NCI-H526 treated with DMSO at 0.1 percent for 48 hours (cell line): ENCODE results near the gene RCBTB2.
"Not testable (repeated sequence)": the region's sequence is repeated elsewhere in the genome, so short reads cannot be mapped to it uniquely, and the experiment has no call there.

Experiments
- DNase-seq: peaks from one replicate; lab custom pipeline; 2025; lab: John Stamatoyannopoulos, UW

Gene RCBTB2

GRCh38 chr13:48493066-48493765, 39.7 kb downstream of the RCBTB2 start:
- no peak for DNase-seq

- DNase-seq: peak; percentile 7
Measured at GRCh38 chr13:48492470-48493065, 40.3 kb downstream of the RCBTB2 start.

- DNase-seq: no peak
Measured at GRCh38 chr13:48492096-48492440, 40.8 kb downstream of the RCBTB2 start.

DNA sequence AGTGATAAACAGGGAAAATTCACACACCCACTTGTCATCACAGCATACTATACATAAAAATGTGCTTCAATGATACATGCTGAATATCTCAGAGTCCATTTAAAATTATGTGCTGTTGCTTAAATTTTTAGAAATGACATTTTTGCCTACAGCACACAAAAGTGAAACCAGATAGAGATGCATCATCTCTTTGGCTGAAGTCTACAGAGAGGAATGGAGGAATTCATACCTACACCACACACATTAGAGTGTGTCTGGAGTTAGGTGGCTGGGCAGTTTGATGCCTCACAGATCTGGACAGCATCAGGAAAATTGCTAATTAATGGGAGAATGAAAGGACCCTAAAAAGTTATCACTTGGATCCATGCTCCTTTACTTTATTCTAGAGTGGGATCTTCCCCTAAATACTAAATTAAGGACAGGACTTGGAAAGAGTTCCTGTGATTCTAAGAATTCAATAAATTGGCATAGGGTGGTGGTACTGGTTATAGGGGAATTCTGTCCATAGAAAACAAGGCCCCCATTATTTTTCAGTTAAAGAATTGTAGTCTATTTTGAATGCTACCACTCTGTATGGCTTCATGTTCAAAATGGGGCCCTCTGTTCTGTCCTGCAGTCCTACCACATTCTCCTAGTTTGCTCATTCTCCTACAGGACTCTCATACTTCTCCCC, 41.3 kb downstream of the RCBTB2 start:
- no peak for DNase-seq

GRCh38 chr13:48490241-48490640, 42.6 kb downstream of the RCBTB2 start:
- DNase-seq: no peak

- DNase-seq: no peak
Measured at GRCh38 chr13:48489666-48490065, 43.2 kb downstream of the RCBTB2 start.

- DNase-seq: no peak
Measured at GRCh38 chr13:48488995-48489394, 43.9 kb downstream of the RCBTB2 start.

GRCh38 chr13:48487968-48488367, 44.9 kb downstream of the RCBTB2 start:
- no peak for DNase-seq

DNA sequence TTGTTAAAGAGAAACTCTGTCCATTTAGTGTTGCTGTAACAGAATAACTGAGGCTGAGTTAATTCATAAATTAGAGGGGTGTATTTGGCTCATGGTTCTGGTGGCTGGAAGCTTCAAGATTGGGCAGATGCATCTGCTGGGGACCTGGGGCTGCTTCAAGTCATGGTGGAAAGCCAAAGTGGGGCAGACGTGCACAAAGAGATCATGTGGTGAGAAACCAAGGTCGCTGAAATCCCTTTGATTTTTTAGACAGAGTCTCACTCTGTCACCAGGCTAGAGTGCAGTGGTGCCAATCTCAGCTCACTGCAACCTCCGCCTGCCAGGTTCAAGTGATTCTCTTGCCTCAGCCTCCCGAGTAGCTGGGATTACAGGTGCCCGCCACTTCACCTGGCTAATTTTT, 46.0 kb downstream of the RCBTB2 start:
- DNase-seq: no peak

GRCh38 chr13:48486362-48486761, 46.5 kb downstream of the RCBTB2 start:
- DNase-seq: no peak

DNA sequence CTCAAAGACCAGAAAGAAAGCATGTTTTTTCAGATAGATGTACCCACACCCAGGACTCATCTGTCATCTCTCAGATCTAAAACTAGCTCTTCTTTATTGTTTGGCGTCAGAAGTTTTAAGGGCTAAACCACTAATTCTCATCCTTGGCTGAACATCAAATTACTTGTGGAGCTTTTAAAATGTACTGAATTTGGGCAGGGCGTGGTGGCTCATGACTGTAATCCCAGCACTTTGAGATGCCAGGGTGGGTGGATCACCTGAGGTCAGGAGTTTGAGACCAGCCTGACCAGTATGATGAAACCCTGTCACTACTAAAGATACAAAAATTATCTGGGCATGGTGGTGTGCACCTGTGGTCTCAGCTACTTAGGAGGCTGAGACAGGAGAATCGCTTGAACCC, 47.4 kb downstream of the RCBTB2 start:
- no peak for DNase-seq

GRCh38 chr13:48483575-48483974, 49.3 kb downstream of the RCBTB2 start:
- no peak for DNase-seq

- no peak for DNase-seq
Measured at GRCh38 chr13:48478391-48478790, 54.5 kb downstream of the RCBTB2 start.

DNA sequence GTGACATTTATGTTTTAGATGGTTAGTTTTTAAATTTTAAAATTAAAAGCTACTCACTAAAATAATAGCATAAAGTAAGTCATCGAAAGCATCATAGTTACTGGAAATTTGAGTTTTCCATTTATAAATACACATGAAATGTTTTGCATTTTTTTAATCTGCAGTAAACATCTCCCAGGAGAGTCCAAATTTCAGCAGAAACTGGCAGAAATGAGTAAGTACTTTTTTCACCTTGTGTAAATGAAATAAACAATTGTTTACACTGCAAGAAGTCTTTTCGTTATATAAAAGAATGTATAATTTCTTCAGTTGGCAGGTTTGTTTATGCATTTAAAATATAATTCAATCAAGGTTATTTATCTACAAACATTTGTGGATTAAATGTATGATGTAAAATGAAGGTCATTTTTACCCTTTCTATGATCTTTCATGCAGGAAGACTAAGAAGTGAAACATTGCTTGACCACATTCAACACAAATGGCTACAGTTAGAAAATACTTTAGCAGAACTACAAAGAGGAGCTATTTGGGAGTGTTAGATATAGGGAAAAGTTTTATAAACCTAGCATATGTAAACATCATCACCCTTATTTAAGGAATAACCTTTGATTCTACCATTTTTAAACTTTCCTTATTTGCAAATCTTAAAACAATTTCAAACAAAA, 55.6 kb downstream of the RCBTB2 start:
- DNase-seq: no peak

DNA sequence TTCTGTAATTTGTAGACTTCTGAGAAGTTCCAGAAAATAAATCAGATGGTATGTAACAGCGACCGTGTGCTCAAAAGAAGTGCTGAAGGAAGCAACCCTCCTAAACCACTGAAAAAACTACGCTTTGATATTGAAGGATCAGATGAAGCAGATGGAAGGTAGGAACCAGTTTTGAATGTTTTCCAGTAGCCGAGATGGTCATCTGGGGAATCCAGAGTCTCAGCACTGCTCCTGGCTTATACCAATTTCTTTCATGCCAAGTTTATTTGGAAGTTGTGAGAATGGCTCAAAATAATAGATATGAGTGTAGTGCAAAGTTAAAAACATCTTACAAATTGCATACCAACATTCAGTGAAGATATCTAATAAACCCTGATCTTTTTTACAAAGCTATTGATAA, 56.2 kb downstream of the RCBTB2 start:
- no peak for DNase-seq

- DNase-seq: no peak
Measured at GRCh38 chr13:48476215-48476614, 56.7 kb downstream of the RCBTB2 start.

- DNase-seq: no peak
Measured at GRCh38 chr13:48475230-48475629, 57.6 kb downstream of the RCBTB2 start.

DNA sequence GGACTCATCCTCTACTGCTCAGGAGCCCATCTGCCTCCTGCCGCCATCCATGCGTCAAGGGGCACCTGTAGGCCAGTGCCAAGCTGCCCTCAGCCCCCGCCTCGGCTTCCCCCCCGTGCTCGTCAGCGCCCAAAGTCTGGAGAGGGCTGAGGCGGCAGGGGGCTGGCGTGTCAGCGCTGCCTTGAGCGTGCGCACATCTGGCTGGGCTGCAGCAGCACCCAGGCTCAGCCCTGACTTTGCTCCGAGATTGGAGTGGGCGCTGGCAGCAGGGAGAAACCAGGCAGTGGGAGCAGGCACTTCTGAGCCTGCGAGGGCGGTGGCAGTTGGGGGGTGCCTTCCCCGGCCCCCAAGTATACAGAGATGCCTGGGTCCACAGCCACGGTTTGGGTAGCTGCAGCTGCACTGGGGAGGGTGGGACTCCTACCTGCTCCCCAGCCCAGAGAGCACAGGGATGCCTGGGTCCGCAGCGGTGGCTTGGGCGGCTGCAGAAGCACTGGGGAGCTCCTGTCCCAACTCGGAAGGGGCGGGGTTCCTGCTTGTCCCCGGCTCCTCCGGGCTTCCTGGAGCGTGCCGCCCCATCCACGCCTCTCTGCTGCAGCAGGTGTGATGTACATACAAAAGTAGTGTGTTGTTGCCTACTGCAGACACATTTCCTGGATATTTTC, 75.2 kb downstream of the RCBTB2 start:
- DNase-seq: no peak

DNA sequence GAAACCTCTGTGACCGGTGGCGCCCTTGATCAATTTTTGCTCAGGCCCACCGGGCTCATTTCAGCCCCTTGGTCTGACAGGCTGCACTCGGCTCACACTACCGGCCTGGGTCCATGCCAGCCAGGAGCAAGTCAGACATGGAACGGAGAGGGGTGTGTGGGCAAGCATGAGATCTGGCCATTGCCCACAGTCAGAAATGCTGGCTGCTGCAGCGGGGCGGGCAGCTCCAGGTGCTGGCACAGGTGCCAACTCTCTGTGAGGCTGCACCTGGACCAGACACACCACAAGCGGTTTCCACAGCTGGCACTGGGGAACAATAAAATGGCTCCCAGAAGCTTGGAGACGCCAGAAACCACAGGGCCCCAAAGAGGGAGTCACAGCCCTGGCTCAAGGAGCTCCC, 76.3 kb downstream of the RCBTB2 start:
- no peak for DNase-seq

DNA sequence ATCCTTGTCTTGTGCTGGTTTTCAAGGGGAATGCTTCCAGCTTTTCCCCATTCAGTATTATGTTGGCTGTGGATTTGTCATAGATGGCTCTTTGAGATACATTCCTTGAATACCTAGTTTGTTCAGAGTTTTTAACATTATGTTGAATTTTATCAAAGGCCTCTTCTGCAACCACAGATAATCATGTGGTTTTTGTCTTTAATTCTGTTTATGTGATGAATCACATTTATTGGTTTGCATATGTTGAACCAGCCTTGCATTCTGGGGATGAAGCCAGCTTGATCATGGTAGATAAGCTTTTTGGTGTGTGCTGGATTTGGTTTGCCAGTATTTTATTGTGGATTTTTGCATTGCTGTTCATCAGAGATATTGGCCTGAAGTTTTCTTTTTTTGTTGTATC, 81.7 kb downstream of the RCBTB2 start:
- not testable (repeated sequence) for DNase-seq

GRCh38 chr13:48449656-48450055, 83.2 kb downstream of the RCBTB2 start:
- no peak for DNase-seq

GRCh38 chr13:48448959-48449614, 83.8 kb downstream of the RCBTB2 start:
- DNase-seq: no peak
